ENCODE measurements around the gene MUC5AC.
"Not testable (repeated sequence)": the region's sequence is repeated elsewhere in the genome, so short reads cannot be mapped to it uniquely, and the experiment has no call there.

The MUC5AC gene

GRCh38 chr11:1177020-1177770, 19.4 kb downstream of the MUC5AC start:
- no peak for DNase-seq (ENCODE audit: low read depth in 2 of 3, low spot score in 1 of 3)

- DNase-seq (ENCODE audit: low read depth in 2 of 3, low spot score in 1 of 3): no peak
Observed at GRCh38 chr11:1177771-1178090, 20.0 kb downstream of the MUC5AC start.

DNA sequence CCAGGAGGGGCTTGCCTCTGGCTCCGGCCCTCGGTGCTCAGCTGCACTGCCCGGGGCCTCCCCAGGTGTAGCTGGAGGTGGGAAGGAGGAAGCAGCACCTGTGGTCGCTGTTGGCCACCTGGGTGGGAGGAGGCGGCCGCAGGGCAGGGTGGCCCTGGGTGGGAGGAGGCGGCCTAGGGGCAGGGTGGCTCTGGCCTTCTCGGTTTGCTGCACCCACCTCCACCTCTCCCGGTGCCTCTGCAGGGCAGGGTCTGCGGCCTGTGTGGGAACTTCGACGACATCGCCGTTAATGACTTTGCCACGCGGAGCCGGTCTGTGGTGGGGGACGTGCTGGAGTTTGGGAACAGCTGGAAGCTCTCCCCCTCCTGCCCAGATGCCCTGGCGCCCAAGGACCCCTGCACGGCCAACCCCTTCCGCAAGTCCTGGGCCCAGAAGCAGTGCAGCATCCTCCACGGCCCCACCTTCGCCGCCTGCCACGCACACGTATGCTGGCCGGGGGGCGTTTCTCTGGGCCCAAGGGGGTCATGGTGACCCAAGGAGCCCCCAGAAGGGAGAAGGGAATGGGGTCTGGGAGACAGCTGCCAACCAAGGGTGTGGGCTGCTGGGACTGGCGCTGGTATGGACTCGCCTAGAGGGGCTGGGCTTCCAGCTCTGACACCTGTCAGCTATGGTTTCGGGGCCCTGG, 20.6 kb downstream of the MUC5AC start:
- DNase-seq (ENCODE audit: low read depth in 2 of 3, low spot score in 1 of 3): no peak

GRCh38 chr11:1178906-1179305, 21.2 kb downstream of the MUC5AC start:
- no peak for DNase-seq (ENCODE audit: low read depth in 2 of 3, low spot score in 1 of 3)

GRCh38 chr11:1179641-1180040, 21.9 kb downstream of the MUC5AC start:
- DNase-seq (ENCODE audit: low read depth in 2 of 3, low spot score in 1 of 3): no peak

DNA sequence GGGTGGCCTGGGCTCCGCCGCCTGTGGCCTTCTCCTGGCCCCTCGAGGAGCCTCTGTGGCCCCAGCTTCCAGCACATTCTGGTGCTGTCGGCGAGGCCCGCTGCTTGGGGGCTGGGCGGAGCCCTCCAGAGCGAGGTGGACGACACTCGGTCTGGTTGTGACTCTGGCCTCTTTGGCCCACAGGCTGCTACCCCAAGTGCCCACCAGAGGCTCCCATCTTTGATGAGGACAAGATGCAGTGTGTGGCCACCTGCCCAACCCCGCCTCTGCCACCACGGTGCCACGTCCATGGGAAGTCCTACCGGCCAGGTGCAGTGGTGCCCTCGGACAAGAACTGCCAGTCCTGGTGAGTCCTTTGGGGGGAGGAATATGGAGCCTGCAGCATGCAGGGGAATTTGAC, 22.4 kb downstream of the MUC5AC start:
- DNase-seq (ENCODE audit: low read depth in 2 of 3, low spot score in 1 of 3): no peak

DNA sequence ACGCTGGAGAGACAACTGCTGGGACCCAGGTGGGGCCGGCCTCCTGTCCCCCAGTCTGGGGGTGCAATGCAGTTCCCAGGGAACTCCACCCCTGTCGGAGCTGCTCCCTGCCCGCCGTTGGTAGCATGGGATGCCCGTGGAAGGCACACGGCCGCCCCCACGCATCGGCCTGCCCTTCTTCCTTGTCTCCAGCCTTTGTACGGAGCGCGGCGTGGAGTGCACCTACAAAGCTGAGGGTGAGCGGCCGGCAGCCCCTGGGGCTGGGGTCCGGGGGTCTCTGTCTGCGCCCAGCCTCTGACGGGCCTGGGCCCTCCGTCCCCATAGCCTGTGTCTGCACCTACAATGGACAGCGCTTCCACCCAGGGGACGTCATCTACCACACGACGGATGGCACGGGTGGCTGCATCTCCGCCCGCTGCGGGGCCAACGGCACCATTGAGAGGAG, 23.2 kb downstream of the MUC5AC start:
- no peak for DNase-seq (ENCODE audit: low read depth in 2 of 3, low spot score in 1 of 3)

- DNase-seq (ENCODE audit: low read depth in 2 of 3, low spot score in 1 of 3): no peak
Observed at GRCh38 chr11:1181420-1181819, 23.7 kb downstream of the MUC5AC start.

GRCh38 chr11:1181853-1182535, 24.2 kb downstream of the MUC5AC start:
- DNase-seq (ENCODE audit: low read depth in 2 of 3, low spot score in 1 of 3): no peak

GRCh38 chr11:1184139-1184538, 26.4 kb downstream of the MUC5AC start:
- not testable (repeated sequence) for DNase-seq (ENCODE audit: low read depth in 2 of 3, low spot score in 1 of 3)

DNA sequence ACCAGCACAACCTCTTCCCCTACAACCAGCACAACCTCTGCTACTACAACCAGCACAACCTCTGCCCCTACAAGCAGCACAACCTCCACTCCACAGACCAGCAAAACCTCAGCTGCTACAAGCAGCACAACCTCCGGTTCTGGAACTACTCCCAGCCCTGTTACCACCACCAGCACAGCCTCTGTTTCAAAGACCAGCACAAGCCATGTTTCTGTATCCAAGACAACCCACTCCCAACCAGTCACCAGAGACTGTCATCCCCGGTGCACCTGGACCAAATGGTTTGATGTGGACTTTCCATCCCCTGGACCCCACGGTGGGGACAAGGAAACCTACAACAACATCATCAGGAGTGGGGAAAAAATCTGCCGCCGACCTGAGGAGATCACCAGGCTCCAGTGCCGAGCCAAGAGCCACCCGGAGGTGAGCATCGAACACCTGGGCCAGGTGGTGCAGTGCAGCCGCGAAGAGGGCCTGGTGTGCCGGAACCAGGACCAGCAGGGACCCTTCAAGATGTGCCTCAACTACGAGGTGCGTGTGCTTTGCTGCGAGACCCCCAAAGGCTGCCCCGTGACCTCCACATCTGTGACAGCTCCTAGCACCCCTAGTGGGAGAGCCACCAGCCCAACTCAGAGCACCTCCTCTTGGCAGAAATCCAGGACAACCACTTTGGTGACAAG, 30.8 kb downstream of the MUC5AC start:
- DNase-seq (ENCODE audit: low read depth in 2 of 3, low spot score in 1 of 3): not testable (repeated sequence)

DNA sequence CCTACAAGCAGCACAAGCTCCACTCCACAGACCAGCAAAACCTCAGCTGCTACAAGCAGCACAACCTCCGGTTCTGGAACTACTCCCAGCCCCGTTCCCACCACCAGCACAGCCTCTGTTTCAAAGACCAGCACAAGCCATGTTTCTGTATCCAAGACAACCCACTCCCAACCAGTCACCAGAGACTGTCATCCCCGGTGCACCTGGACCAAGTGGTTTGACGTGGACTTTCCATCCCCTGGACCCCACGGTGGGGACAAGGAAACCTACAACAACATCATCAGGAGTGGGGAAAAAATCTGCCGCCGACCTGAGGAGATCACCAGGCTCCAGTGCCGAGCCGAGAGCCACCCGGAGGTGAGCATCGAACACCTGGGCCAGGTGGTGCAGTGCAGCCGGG, 32.1 kb downstream of the MUC5AC start:
- not testable (repeated sequence) for DNase-seq (ENCODE audit: low read depth in 2 of 3, low spot score in 1 of 3)

DNA sequence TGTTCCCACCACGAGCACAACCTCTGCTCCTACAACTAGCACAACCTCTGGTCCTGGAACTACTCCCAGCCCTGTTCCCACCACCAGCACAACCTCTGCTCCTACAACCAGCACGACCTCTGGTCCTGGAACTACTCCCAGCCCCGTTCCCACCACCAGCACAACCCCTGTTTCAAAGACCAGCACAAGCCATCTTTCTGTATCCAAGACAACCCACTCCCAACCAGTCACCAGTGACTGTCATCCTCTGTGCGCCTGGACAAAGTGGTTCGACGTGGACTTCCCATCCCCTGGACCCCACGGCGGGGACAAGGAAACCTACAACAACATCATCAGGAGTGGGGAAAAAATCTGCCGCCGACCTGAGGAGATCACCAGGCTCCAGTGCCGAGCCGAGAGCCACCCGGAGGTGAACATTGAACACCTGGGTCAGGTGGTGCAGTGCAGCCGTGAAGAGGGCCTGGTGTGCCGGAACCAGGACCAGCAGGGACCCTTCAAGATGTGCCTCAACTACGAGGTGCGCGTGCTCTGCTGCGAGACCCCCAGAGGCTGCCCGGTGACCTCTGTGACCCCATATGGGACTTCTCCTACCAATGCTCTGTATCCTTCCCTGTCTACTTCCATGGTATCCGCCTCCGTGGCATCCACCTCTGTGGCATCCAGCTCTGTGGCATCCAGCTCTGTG, 34.2 kb downstream of the MUC5AC start:
- not testable (repeated sequence) for DNase-seq (ENCODE audit: low read depth in 2 of 3, low spot score in 1 of 3)

DNA sequence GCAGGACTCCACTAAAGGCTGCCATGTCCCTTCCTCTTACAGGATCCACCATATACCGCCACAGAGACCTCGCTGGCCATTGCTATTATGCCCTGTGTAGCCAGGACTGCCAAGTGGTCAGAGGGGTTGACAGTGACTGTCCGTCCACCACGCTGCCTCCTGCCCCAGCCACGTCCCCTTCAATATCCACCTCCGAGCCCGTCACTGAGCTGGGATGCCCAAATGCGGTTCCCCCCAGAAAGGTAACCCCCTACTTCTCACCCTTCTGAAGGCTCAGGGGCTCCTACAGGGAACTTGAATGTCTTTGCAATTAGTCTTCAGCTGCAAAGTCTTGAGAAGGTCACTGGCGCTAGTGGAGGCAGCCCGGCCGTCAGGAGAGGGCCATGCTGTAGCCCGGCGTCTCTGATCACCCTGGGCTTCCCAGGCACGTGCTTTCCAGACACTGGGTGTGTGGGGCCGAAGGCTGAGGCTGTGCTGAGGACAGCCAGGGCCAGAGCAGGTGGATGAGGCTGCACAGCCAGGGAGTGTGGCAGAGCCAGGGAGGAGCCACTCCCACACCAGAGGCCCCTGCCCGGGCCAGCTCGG, 35.1 kb downstream of the MUC5AC start:
- DNase-seq (ENCODE audit: low read depth in 2 of 3, low spot score in 1 of 3): no peak

GRCh38 chr11:1193326-1194230, 35.8 kb downstream of the MUC5AC start:
- no peak for DNase-seq (ENCODE audit: low read depth in 2 of 3, low spot score in 1 of 3)

GRCh38 chr11:1194231-1194976, 36.7 kb downstream of the MUC5AC start:
- DNase-seq (ENCODE audit: low read depth in 2 of 3, low spot score in 1 of 3): no peak

- DNase-seq (ENCODE audit: low read depth in 2 of 3, low spot score in 1 of 3): no peak
Observed at GRCh38 chr11:1194977-1195681, 37.4 kb downstream of the MUC5AC start.

All from stimulated activated CD4-positive, alpha-beta T cell treated with anti-CD3 and anti-CD28 coated beads, Interleukin-12 subunit alpha, Interleukin-12 subunit beta, amount 100 ng/mL, for 48 hours (primary cell).